Hepatocyte (in vitro differentiated cells): Measurements from ENCODE around the gene OR2V2.

Experiments
- CTCF ChIP-seq: fragments of 200-600 bp; sonication (generic); IDR thresholded peaks from 2 replicates; pipeline ENCODE4 v1.5.1; 2016; ENCODE audit warnings: antibody characterized with exemption, mild to moderate bottlenecking; ENCODE audit not compliant: poor library complexity
- EZH2phosphoT487 ChIP-seq: fragments of 200-600 bp; sonication (generic); IDR thresholded peaks from one replicate; pipeline ENCODE4 v1.6.1; 2018; ENCODE audit warnings: antibody characterized with exemption, mild to moderate bottlenecking, low read depth, moderate library complexity; ENCODE audit not compliant: unreplicated experiment, severe bottlenecking

- TF ChIP-seq CTCF: peak; percentile 24
- no peak for TF ChIP-seq EZH2phosphoT487
These were observed 40.3 kb downstream of the OR2V2 start for GRCh38 chr5:181187500-181188213.
